ENCODE results near the gene HSPA1A.

- TF ChIP-seq ZNF561 (CRISPR knock-in tag; conservative IDR thresholded peaks at IDR 0.05) (no peak), MEF2A (IDR thresholded peaks at IDR 0.05; ENCODE audit: control insufficient read depth, low read depth, low read length) (no peak), CTCF (IDR thresholded peaks at IDR 0.05 in 2 of 3, conservative IDR thresholded peaks at IDR 0.05 in 1 of 3; ENCODE audit: insufficient read depth in 2 of 3, low read depth in 1 of 3, low read length in 3 of 3) (no peak), XRCC4 (IDR thresholded peaks at IDR 0.05; ENCODE audit: extremely low read depth, insufficient read depth, insufficient read length) (no peak)
Measured at GRCh38 chr6:31837369-31838113, 22.2 kb downstream of the HSPA1A start.
